Upper lobe of right lung (tissue), 1 donor: ENCODE measurements around the gene WDR41. TPM values are rescaled to one million over a fixed set of nuclear protein-coding genes. Genes with fewer than 3 reads are reported as not detected.

Source experiments
- ATAC-seq: fragments of 200-7000 bp; cut with Tn5 transposase; one replicate; pipeline ENCODE4 v1.9.1; 2020; ENCODE audit warnings: mild to moderate bottlenecking, moderate library complexity
- DNase-seq: peaks from one replicate; pipeline ENCODE4 v3.0.0-alpha.2; 2020
- H3K27ac ChIP-seq: fragments of 200-600 bp; one replicate; pipeline ENCODE4 v1.8.0; 2022
- H3K27me3 ChIP-seq: fragments of 200-600 bp; one replicate; pipeline ENCODE4 v1.8.0; 2022; ENCODE audit warnings: mild to moderate bottlenecking
- H3K36me3 ChIP-seq: fragments of 200-600 bp; one replicate; pipeline ENCODE4 v1.8.0; 2022
- H3K4me1 ChIP-seq: fragments of 200-600 bp; one replicate; pipeline ENCODE4 v1.8.0; 2022
- H3K4me3 ChIP-seq: fragments of 200-600 bp; one replicate; pipeline ENCODE4 v1.8.0; 2022; ENCODE audit warnings: mild to moderate bottlenecking
- H3K9me3 ChIP-seq: fragments of 200-600 bp; one replicate; pipeline ENCODE4 v1.8.0; 2022
- intact Hi-C: fragments of 100-400 bp; cut with DNase I; formaldehyde crosslinking; loops from one replicate; pipeline ENCODE4 v1.11.0; 2022
- total RNA-seq: library from RNA; stranded (reverse); fragmentation: NEBNext Ultra II Directional; extraction: Animal tissue kit (Norgen Biotek cat#: 25700); gene quantifications from one replicate; pipeline ENCODE4 v1.2.1, GENCODE V29; 2021
- TF ChIP-seq, protein P1 (sequence below): fragments of 200-600 bp; IDR thresholded peaks from one replicate; pipeline ENCODE4 v1.8.0; 2022; ENCODE audit warnings: antibody characterized with exemption
- donor health status: DM: no; HTN: yes; CAD: no; lungs with severe emphysema.

The WDR41 gene
- total RNA-seq, 1 donor from 2014 or later = 35.7 TPM

DNA sequence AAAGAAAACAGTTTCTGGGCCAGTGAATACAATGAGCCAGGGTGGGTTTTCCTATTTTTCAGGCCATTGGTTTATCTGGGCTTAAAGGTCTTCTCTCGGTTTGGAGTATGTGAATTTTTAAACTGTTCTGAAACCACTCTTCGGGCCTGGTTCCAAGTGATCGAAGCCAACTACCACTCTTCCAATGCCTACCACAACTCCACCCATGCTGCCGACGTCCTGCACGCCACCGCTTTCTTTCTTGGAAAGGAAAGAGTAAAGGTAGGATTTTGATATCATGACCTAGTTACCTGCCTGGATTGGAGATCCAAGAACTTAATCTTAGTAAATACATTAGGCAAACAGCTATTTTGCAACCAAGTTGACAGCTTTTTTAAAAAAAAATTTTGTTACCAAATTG, 79.1 kb downstream of the WDR41 start:
- H3K27ac ChIP-seq = no peak overlapping the region
- intact Hi-C loops = no loop called here
- H3K27me3 ChIP-seq = no peaks in the 10 kb centered on the region
- ATAC-seq (no peak), DNase-seq (no peak)
- H3K36me3 ChIP-seq = no peaks in the 10 kb centered on the region
- H3K4me3 ChIP-seq = no peak overlapping the region
- H3K4me1 ChIP-seq = no peaks in the 10 kb centered on the region
- TF ChIP-seq, protein P1, sequence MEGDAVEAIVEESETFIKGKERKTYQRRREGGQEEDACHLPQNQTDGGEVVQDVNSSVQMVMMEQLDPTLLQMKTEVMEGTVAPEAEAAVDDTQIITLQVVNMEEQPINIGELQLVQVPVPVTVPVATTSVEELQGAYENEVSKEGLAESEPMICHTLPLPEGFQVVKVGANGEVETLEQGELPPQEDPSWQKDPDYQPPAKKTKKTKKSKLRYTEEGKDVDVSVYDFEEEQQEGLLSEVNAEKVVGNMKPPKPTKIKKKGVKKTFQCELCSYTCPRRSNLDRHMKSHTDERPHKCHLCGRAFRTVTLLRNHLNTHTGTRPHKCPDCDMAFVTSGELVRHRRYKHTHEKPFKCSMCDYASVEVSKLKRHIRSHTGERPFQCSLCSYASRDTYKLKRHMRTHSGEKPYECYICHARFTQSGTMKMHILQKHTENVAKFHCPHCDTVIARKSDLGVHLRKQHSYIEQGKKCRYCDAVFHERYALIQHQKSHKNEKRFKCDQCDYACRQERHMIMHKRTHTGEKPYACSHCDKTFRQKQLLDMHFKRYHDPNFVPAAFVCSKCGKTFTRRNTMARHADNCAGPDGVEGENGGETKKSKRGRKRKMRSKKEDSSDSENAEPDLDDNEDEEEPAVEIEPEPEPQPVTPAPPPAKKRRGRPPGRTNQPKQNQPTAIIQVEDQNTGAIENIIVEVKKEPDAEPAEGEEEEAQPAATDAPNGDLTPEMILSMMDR = no peak
- H3K9me3 ChIP-seq = no peaks in the 10 kb centered on the region

DNA sequence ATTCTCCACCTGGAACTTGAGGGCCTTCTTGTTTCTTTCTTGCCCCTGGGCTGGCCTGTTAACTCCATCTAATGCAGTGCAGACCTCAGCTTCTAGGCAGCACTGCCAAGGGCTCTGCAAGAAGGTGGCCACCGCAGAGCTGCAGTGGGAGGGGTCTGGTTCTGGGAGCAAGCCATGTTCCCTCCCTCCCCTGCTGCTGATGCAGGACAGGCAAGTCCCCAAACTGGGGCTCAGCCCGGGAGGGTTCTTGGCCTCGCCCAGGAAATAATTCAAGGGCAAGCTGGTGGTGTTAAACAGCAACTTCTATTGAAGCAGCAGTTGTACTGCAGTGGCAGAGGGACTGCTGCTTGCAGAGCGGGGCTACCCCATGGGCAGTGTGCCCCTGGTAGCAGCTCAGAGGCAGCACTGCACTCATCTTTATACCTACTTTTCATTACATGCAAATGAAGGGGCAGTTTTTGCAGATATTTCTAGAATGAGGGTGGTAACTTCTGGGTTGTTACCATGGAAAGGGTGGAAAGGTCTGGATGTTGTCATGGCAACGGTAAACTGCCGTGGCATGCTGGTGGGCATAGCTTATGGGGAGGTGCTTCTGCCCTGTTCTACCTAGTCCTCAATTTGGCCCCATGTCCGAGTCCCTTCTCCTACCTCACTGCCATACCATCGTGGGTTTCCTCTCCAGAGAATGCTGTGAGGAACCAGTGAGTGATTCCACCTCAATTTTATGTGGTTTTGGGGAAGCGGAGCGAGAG, 82.1 kb downstream of the WDR41 start:
- TF ChIP-seq, protein P1 = no peak
- H3K9me3 ChIP-seq = no peaks in the 10 kb centered on the region
- intact Hi-C loops = no loop called here
- H3K4me3 ChIP-seq = no peak overlapping the region
- H3K27ac ChIP-seq = no peak overlapping the region
- no peaks in the 10 kb centered on the region for H3K27me3 ChIP-seq
- H3K4me1 ChIP-seq = no peaks in the 10 kb centered on the region
- DNase-seq = no peak
- no peaks in the 10 kb centered on the region for H3K36me3 ChIP-seq
- ATAC-seq = no peak

DNA sequence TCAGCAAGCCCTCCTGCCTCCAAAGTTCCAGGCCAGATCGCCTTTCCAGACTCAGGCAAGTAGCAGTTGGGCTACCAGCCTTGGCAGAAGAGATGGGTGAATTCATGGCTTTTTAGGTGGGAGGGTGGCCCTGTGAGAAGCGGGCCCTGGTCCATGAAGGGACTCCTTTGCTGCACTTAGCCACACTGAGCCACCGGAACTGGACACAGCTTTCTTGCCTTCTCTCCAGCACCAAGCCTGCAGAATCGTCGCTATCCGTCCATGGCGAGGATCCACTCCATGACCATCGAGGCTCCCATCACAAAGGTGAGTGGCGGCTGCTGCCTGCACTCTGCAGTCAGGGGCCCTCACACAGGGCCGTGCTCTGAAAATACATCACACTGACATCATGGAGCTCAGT, 85.0 kb downstream of the WDR41 start:
- Histone ChIP-seq H3K4me3 (no peak overlapping the region), H3K4me1 (no peaks in the 10 kb centered on the region), H3K9me3 (no peaks in the 10 kb centered on the region), H3K27me3 (no peaks in the 10 kb centered on the region), H3K36me3 (no peaks in the 10 kb centered on the region), H3K27ac (no peak overlapping the region)
- no peak for DNase-seq
- TF ChIP-seq, protein P1 = no peak
- no peak for ATAC-seq
- intact Hi-C loops = no loop called here

DNA sequence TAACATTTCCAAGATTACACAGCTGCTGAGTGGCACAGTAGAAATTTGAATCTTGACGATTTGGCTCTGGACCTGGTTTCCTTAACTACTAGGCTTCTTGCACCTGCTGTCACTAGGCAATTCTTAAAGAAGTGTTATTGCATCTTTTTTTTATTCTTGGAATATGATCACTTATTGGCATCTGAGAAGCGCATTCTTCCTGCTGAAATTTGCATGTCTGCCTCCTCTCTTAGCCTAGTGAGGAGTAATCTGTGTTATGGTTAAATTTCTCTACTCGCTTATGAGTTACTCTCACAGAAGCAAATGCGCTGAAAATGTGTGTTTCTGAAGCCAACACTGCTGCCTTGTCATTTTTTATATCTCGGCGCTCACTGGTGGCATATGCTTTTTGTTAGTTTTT, 89.3 kb downstream of the WDR41 start:
- no peaks in the 10 kb centered on the region for H3K9me3 ChIP-seq
- no peak for DNase-seq
- H3K4me1 ChIP-seq = no peaks in the 10 kb centered on the region
- intact Hi-C loops = no loop called here
- ATAC-seq = no peak
- no peak overlapping the region for H3K4me3 ChIP-seq
- H3K27ac ChIP-seq = no peak overlapping the region
- H3K27me3 ChIP-seq = no peaks in the 10 kb centered on the region
- TF ChIP-seq, protein P1 = no peak
- H3K36me3 ChIP-seq = no peaks in the 10 kb centered on the region

DNA sequence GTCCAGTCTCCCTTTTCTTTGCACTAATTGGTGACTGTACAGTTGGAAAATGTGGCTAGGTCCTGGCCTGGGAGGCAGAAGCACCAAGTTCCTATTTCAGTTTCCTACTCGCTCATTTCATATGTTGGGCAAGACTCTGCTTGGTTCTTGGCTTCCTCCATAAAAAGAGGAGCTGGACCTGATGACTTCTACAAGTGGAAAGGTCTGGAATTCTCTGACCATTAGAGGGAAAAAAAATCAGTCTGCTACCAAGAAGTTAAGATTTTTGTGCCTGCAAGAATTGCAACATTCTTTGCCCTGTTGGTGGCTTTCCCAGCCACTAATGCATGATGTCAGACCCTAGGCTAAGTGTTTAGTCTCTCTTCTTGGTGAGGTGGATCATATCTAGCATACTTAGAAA, 91.5 kb downstream of the WDR41 start:
- peak; percentile 61 for ATAC-seq
- intact Hi-C loops = no loop called here
- H3K9me3 ChIP-seq = no peaks in the 10 kb centered on the region

More for the DNA sequence above, 91.5 kb downstream of the WDR41 start:
- H3K4me1 ChIP-seq = no peaks in the 10 kb centered on the region
- TF ChIP-seq, protein P1 = no peak
- H3K36me3 ChIP-seq = no peaks in the 10 kb centered on the region
- H3K27me3 ChIP-seq = no peaks in the 10 kb centered on the region
- H3K4me3 ChIP-seq = no peak overlapping the region
- DNase-seq = no peak
- no peak overlapping the region for H3K27ac ChIP-seq
